GM18858 (cell line): ENCODE measurements around the gene PLA2G12B.

ENCODE experiments used
- ATAC-seq: cut with Tn5 transposase; IDR thresholded peaks from one replicate; pipeline ENCODE4 v1.9.1; 2021; ENCODE audit not compliant: unreplicated experiment

PLA2G12B gene

DNA sequence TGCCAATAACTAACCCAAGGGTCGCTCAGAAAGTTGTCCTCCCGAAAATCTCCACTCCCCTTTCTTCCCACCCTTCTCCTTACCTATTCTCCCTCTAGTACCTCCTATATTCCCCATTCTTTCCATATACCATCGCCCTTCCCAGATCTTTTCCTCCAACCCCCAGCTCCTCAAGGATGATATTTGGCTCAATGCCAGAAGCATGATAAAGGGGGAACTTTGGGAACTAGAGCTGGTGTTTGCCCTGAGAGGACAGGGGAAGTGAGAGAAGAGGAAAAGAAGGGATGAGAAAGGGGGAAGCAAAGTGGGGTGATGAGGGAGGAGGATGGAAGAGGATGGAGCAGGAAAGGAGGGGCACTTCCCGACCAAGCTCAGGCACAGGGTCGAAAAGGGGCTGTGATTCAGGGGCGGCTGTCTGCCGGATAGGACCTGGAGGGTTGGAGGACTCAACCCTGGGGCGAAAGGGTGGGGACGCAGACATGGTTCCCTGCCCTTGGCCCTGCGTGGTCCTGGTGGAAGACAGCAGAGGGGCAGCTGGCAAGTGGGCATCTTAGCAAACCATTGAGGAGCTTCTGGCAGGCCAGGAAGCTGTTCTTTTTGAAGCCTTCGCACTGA lies 59.3 kb downstream of the PLA2G12B start:
- no peak for ATAC-seq

DNA sequence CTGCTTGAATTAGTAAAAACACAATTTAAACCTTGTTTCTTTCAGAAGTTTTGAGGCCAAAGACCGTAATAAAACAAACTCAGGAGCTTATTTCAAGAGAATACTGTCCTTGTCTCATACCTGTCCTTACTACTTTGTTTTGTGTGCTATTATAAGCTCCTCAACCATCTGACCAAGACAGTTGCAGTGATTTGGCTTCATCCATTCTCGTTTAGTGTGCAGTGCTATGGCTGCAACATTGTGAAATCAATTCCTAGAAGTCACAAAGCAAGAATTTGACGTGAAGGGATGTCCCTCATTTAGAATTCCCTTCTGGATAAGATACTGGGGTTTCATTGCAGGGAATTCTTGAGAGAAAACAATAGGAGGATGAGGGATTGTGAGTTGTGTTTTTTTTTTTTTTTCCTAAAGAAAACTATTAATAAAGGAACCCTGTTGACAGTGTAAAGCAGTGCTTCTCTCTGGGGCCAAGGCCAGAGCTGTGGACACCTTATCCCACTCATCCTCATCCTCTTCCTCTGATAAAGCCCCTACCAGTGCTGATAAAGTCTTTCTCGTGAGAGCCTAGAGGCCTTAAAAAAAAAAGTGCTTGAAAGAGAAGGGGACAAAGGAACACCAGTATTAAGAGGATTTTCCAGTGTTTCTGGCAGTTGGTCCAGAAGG lies 61.3 kb downstream of the PLA2G12B start, which contains the start of gene OIT3:
Gene OIT3 (plus strand): TSS at position 604 of the 663 bp plus-strand sequence. CDS start 60 bp downstream, outside the sequence.
- no peak for ATAC-seq

DNA sequence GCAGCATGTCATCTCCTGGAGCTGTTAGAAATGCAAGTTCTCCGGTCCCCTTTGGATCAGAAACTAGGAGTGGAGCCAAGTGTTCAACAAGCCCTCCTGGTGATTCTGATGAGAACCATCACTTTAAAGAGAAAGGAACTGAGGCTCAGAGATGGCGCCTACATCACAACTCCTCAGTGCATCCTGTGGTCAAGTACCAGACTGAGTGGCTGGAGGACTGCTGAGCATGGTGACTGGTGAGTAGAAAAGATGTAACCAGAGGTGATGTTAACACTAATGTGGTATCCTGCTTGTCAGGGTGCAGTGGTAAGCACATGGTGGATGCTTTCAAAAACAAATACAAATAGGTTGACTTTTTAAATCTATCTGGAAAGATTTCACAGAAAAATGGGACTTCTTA lies 64.5 kb downstream of the PLA2G12B start:
- no peak for ATAC-seq

DNA sequence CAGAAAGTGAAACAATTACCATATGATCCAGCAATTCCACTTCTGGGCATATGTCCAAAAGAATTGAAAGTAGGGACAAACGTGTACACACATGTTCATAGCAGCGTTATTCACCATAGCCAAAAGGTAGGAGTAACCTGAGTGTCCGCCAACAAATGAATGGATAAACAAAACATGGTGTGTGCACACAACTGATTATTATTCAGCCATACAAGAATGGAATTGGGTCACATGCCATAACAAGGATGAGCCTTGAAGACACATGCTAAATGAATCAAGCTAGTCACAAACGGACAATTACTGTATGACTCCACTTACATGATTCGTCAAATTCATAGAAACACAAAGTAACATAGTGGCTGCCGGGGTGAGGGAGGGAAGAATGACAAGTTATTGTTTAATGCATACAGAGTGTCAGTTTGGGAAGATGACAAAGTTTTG lies 65.2 kb downstream of the PLA2G12B start:
- ATAC-seq, result no peak

DNA sequence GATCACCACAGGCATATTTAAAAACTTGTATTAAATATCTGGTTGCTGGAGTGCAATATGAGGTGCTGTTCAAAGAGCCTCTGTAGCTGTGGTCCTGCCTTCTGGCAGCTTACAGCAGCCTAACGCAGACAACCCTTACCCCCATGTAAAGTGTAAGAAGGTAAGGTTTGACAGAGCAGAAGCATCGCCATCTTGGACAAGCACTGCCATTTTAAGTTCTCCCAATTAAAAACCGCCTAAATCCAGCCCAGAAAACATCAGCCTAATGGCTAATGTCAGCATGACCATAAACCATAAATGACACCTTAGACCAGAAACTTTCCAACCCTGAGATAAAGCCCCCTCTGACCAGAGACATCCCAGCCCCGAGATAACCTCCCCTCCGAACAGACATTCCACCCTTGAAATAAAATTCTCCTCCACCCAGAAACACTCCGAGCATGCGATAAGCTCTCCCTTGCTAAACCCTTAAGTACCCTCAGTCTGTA lies 66.4 kb downstream of the PLA2G12B start:
- no peak for ATAC-seq

DNA sequence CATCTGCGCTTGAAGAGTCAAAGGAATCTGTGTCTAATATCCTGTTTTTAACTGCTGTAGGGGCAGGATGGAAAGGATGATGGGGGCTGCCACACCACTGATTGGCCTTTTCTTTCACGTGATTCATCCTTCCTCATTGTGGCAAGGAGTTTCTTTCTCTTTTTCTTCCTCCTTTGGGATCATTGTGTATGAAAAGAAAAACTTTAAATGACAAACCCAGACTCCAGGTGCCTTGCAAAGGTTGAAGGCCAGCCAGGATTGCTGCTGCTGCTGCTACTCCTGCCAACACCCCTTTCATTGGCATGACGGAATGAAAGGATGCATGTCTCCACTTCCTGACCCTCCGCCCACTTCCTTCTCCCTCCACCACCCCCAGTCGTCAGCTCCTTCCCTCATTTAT lies 67.6 kb downstream of the PLA2G12B start:
- ATAC-seq, result no peak

DNA sequence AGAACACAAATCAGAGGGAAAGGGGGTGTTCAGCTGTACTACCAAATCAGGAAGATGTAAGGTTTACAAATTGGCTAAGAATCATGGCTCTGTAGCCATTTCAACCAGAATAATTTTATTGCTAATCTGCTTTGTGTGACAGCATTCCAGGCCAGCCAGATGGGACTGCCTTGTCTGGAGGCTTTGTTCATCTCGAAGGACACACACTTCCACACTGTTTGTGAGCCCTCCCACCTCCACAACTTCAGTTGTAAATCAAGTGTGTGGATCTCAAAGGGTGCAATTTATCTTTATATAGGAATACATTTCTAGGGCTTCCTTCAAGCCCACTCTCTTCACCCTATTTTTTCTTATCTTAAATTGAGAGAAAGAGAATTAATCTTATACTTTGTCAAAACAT lies 68.0 kb downstream of the PLA2G12B start:
- ATAC-seq, result no peak

DNA sequence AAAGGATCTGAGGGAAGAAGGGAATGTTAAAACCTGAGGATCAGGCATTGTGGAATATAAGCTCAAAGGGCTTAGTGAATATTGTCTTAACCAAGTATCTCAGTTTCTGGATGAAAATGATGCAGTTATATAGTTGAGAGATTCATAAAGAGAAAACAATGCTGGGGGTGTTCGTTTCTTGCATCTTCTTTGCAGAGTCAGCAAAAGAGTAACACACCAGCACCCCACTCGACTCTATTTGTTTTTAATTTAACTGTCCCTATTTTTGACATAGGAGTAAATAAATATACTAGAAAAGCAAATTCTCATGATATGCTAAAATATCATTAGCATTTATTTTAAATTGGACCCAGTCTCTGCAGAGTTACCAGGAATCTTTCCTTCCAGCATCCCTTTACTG lies 68.7 kb downstream of the PLA2G12B start:
- ATAC-seq, result no peak
